GM19238 (cell line): Measurements from ENCODE around the gene TEX30.

Experiments used
- DNase-seq: peaks from one replicate; pipeline ENCODE4 v3.0.0; 2011; ENCODE audit warnings: low spot score; ENCODE audit not compliant: insufficient read length

TEX30 gene

GRCh38 chr13:102779436-102780159 is 6.0 kb upstream of the TEX30 start:
- no peak for DNase-seq

GRCh38 chr13:102777736-102778135 is 4.2 kb upstream of the TEX30 start:
- DNase-seq = no peak

- no peak for DNase-seq
These were observed 2.7 kb upstream of the TEX30 start for GRCh38 chr13:102776271-102776670.

- DNase-seq = no peak
These were observed 1.3 kb upstream of the TEX30 start for GRCh38 chr13:102774591-102775520.

DNA sequence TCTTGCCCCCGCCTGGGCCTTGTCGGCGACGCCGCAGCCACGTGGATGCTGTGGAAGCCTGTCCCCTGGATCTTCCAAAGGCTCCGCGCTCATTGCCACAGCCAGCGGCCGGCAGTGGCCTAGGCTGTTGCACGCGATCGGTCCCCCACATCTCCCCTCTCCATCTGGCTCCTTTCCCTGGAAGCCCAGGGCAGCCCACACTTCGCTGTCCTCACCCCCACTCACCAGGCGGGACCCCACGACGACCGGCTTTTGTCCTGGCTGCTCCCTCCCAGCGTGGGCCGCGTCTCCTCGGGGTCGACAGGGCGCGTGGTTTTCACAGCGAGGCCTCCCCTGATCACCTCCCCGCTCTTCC is 605 bp upstream of the TEX30 start:
- DNase-seq = no peak

DNA sequence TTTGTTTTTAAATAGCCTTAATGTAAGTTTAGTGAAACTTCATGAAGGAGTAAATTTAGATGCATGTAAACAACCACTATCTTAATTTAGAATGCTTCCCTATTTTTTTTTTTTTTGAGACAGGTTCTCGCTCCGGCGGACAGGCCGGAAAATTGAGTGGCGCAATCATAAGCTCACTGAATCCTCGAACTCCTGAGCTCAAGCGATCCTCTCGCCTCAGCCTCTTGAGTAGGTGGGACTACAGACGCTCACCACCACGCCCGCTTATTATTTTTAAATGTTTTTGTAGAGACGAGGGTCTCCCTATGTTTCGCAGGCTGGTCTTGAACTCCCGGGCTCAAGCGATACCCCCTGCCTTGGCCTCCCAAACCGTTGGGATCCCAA is 1.6 kb downstream of the TEX30 start:
- DNase-seq = no peak

DNA sequence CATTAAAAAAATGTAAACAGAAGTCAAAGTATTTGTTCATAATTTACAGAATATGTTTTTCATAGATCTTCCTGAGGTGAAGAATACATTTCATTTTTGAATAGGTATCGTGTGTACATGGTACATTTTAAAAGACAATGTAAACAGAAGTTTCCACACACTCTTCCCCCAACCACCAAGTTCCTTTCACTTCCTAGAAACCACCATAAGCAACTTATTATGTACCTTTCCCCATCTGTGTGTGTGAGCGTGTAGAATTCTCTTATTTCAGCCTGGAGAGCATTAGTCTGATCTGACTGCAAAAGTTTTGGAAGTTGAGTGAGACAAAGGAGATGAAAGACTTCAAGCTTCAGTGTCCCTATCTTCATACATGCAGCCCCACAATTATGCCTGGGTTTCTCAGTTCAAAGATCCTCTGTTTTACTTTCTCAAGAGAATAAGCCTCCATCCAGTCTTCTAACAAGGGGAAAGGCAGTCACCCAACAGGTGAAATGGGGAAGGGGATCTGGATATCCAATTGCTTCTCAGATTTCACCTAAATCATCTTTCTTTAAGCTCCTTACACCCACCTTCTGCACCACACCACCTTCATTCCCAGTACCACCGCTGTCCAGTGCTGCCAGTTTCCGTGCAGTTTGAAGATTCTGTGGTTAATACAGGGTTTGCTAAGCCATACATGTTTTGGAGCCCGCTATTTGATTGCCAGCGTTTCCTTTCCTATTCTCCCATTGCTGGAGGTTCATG is 2.1 kb downstream of the TEX30 start:
- DNase-seq = no peak

GRCh38 chr13:102770435-102770834 is 3.2 kb downstream of the TEX30 start:
- DNase-seq = no peak

GRCh38 chr13:102769679-102770078 is 3.9 kb downstream of the TEX30 start:
- no peak for DNase-seq

DNA sequence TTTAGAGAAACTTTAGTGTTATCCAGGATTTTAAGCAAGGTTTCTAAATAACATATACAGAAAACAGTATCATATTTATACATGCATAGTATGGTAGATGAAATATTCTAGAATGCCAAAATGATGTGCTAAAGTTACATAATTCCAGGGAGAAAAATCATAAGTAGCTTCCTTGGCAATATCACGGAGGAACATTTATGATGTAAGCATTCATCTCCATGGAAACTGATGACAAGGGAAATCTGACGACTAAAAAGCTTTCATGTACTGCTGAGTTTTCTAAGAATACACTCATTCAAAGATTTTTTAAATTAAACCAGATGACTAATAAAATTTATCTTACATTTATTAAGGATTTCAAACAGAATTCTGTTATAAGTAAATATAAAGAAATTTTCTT is 4.7 kb downstream of the TEX30 start:
- DNase-seq = no peak

DNA sequence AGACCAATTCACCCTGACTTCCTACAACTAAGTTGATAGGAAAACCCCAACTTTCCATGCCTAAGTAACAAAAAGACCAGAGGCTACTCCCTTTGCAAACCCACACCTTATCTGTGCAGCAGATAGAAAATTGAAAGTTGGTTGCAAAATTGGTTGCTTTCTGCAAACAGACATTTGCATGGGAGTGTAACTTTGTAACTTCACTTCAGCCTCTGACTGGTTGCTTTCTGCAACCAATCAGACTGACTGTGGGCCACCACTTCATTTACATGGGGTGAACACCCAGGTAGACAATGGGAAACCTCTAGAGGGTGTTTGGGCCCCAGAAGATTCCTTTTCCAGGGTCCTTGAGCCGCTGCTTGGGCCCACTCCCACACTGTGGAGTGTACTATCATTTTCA is 9.8 kb downstream of the TEX30 start:
- DNase-seq = no peak

GRCh38 chr13:102761071-102761470 is 12.5 kb downstream of the TEX30 start:
- no peak for DNase-seq

DNA sequence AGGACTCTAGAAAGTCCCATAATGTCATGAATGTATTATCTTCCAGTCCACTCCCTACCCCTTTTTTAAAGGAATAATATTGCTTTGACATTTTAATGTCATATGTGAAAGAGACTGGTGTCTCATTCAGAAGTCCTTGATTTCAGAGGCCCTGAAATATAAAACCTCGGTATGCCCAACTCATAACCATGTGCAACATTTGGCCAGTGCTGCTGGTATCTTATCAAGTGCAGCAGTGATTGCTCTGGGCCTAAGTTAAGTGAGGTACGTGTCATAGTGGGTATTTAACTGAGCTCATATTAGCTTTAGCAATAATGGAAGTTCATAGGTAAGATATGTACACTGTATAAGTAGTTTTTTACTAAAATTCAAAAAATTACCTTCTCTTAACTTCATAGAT is 14.7 kb downstream of the TEX30 start:
- no peak for DNase-seq

- no peak for DNase-seq
These were observed 16.6 kb downstream of the TEX30 start for GRCh38 chr13:102757006-102757405.

- DNase-seq = no peak
These were observed 21.7 kb downstream of the TEX30 start for GRCh38 chr13:102751886-102752285.

- DNase-seq = no peak
These were observed 31.1 kb downstream of the TEX30 start for GRCh38 chr13:102742506-102742905.

GRCh38 chr13:102742101-102742500 is 31.5 kb downstream of the TEX30 start:
- no peak for DNase-seq

- DNase-seq = no peak
These were observed 43.9 kb downstream of the TEX30 start for GRCh38 chr13:102729560-102730270.

DNA sequence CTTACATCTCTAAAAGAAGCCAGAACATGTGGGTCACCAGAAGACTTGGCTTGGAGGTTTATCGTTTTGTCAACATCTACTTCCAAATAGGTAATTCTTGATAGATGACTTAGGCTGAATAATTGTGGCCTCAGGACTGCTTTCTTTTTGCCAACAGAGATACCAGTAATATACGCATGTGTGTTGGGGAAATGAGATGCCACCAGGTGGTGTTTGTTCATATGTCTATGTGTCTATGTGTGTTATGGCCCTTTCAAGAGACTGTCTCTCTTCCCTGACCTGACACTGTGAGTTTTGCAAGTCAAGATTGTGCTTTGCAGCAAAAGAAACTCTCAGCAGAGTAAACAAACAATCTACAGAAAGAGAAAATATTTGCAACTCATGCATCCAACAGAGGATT is 47.2 kb downstream of the TEX30 start:
- no peak for DNase-seq

DNA sequence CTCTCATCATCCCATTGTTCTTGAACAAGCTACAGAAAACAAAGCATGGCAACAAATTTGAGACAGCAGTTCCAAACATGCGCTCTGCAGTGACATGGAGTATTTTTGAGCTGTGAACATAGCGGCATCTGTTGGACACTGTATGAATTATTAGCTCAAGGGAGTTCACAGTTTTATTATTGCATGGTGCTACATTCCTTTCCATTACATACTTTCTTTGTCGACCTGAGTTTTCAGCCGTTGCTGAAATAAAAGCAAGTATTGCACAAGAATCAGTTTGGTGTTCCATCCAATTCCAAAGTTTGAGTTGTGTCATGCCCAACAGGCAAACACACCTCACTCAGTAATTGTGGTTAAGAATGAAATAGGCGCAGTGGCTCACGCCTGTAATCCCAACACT is 48.7 kb downstream of the TEX30 start:
- DNase-seq = no peak

DNA sequence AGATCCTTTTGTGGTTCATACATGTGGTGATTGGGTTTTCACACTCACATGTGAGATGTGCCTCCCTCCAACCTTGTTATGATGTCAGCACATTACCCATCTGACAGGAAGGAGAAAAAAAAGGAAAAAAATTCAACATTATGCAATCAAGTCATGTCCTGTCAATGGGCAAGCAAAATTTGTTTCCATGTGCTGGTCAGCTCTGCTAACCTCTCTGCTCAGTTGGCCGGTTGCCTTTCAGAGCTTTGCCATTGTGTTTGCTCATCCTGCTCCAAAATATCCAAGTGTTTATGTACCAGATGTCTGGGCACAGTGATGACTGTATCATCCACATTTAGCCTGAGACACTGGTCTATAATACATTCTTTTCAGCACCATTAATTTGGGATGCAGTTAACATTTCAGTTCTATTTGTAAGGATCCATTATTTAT is 51.8 kb downstream of the TEX30 start:
- no peak for DNase-seq
